IPS DF 6.9 (cell line): ENCODE results near the gene ASMTL.
"Not testable (repeated sequence)": the region's sequence is repeated elsewhere in the genome, so short reads cannot be mapped to it uniquely, and the experiment has no call there.

Experiments used
- DNase-seq: peaks from one replicate; pipeline ENCODE4 v3.0.0-alpha.2; 2013; ENCODE audit warnings: low read depth, low spot score
- H3K27ac ChIP-seq: one replicate; pipeline ENCODE4 v1.5.1; 2013; ENCODE audit warnings: low read length, control low read depth
- H3K27me3 ChIP-seq: 2 replicates; pipeline ENCODE4 v1.6.1; 2013; ENCODE audit warnings: mild to moderate bottlenecking, low read length; ENCODE audit not compliant: control insufficient read depth, insufficient read depth
- H3K36me3 ChIP-seq: 2 replicates; pipeline ENCODE4 v1.6.1; 2013; ENCODE audit warnings: low read length; ENCODE audit not compliant: control insufficient read depth, insufficient read depth
- H3K4me1 ChIP-seq: 2 replicates; pipeline ENCODE4 v1.6.1; 2013; ENCODE audit warnings: low read length; ENCODE audit not compliant: control insufficient read depth, insufficient read depth
- H3K4me3 ChIP-seq: 2 replicates; pipeline ENCODE4 v1.5.1; 2013; ENCODE audit warnings: mild to moderate bottlenecking, low read length
- H3K9me3 ChIP-seq: 2 replicates; pipeline ENCODE4 v1.6.1; 2013; ENCODE audit warnings: low read length, inconsistent platforms; ENCODE audit not compliant: control insufficient read depth, insufficient read depth
- WGBS: extraction: QIAGEN DNeasy Blood & Tissue Kit; methylation state at CpG from one replicate; pipeline ENCODE4 v1.1.7; 2013; ENCODE audit warnings: mixed read lengths, missing lambda C conversion rate; ENCODE audit not compliant: insufficient read length, insufficient coverage; 5-methylcytosine and 5-hydroxymethylcytosine counted together

ASMTL gene

GRCh38 chrX:1447969-1448572 lies 4.6 kb downstream of the ASMTL start:
- not testable (repeated sequence) for H3K27ac ChIP-seq, H3K4me3 ChIP-seq, H3K4me1 ChIP-seq, DNase-seq, H3K27me3 ChIP-seq, H3K9me3 ChIP-seq
- no CpG with 5 or more reads among the region's 8 CpGs for WGBS
- peaks cover 14% of the 10 kb centered on the region; the same call in 1 of the 2 replicates for H3K36me3 ChIP-seq

GRCh38 chrX:1446984-1447968 lies 5.4 kb downstream of the ASMTL start:
- H3K4me1 ChIP-seq, DNase-seq, H3K9me3 ChIP-seq, H3K27ac ChIP-seq, H3K4me3 ChIP-seq, H3K27me3 ChIP-seq: not testable (repeated sequence)
- H3K36me3 ChIP-seq: peaks cover 14% of the 10 kb centered on the region; the same call in 1 of the 2 replicates
- WGBS: no CpG with 5 or more reads among the region's 13 CpGs

- peaks cover 2% of the 10 kb centered on the region; the same call in 1 of the 2 replicates for H3K4me1 ChIP-seq
- no CpG with 5 or more reads among the region's 19 CpGs for WGBS
- DNase-seq: no peak
- H3K27ac ChIP-seq: no peak overlapping the region
- H3K36me3 ChIP-seq: peaks cover 14% of the 10 kb centered on the region; the same call in 1 of the 2 replicates
- H3K4me3 ChIP-seq: no peak overlapping the region
- H3K27me3 ChIP-seq: no peaks in the 10 kb centered on the region
- H3K9me3 ChIP-seq: no peaks in the 10 kb centered on the region
Observed at GRCh38 chrX:1444561-1445500, 7.9 kb downstream of the ASMTL start.

- no peak for DNase-seq
- no CpG with 5 or more reads among the region's 26 CpGs for WGBS
- H3K27ac ChIP-seq: no peak overlapping the region
- H3K4me1 ChIP-seq: peaks cover 2% of the 10 kb centered on the region; the same call in 1 of the 2 replicates
- no peaks in the 10 kb centered on the region for H3K9me3 ChIP-seq
- H3K36me3 ChIP-seq: peaks cover 16% of the 10 kb centered on the region
- no peak overlapping the region for H3K4me3 ChIP-seq
- no peaks in the 10 kb centered on the region for H3K27me3 ChIP-seq
Observed at GRCh38 chrX:1443496-1444075, 9.1 kb downstream of the ASMTL start.

GRCh38 chrX:1442724-1443367 lies 9.9 kb downstream of the ASMTL start:
- no CpG with 5 or more reads among the region's 38 CpGs for WGBS
- Histone ChIP-seq H3K27me3 (no peaks in the 10 kb centered on the region), H3K4me1 (peaks cover 2% of the 10 kb centered on the region; the same call in 1 of the 2 replicates), H3K27ac (no peak overlapping the region), H3K36me3 (peaks cover 15% of the 10 kb centered on the region; the same call in 1 of the 2 replicates), H3K9me3 (no peaks in the 10 kb centered on the region), H3K4me3 (no peak overlapping the region)
- DNase-seq: no peak

GRCh38 chrX:1442016-1442665 lies 10.6 kb downstream of the ASMTL start:
- no peak for DNase-seq
- Histone ChIP-seq H3K4me1 (peaks cover 2% of the 10 kb centered on the region; the same call in 1 of the 2 replicates), H3K27me3 (no peaks in the 10 kb centered on the region), H3K36me3 (peaks cover 13% of the 10 kb centered on the region), H3K27ac (no peak overlapping the region), H3K4me3 (no peak overlapping the region), H3K9me3 (no peaks in the 10 kb centered on the region)
- WGBS: no CpG with 5 or more reads among the region's 18 CpGs

- no CpG with 5 or more reads among the region's 6 CpGs for WGBS
- H3K4me3 ChIP-seq: no peak overlapping the region
- H3K27ac ChIP-seq: no peak overlapping the region
- no peaks in the 10 kb centered on the region for H3K27me3 ChIP-seq
- H3K36me3 ChIP-seq: peaks cover 18% of the 10 kb centered on the region
- DNase-seq: no peak
- H3K9me3 ChIP-seq: no peaks in the 10 kb centered on the region
- peaks cover 2% of the 10 kb centered on the region; the same call in 1 of the 2 replicates for H3K4me1 ChIP-seq
Observed at GRCh38 chrX:1440506-1440905, 12.2 kb downstream of the ASMTL start.

- H3K36me3 ChIP-seq: peaks cover 28% of the 10 kb centered on the region
- DNase-seq: no peak
- H3K27ac ChIP-seq: no peak overlapping the region
- H3K27me3 ChIP-seq: no peaks in the 10 kb centered on the region
- no peaks in the 10 kb centered on the region for H3K9me3 ChIP-seq
- 0 out of 2 replicates have a peak, but pooled peaks cover 1% of the 10 kb centered on the region for H3K4me1 ChIP-seq
- WGBS: no CpG with 5 or more reads among the region's 20 CpGs
- H3K4me3 ChIP-seq: no peak overlapping the region
Observed at GRCh38 chrX:1435241-1435895, 17.3 kb downstream of the ASMTL start.

GRCh38 chrX:1434871-1435240 lies 17.9 kb downstream of the ASMTL start:
- Histone ChIP-seq H3K36me3 (peaks cover 28% of the 10 kb centered on the region), H3K27me3 (no peaks in the 10 kb centered on the region), H3K27ac (no peak overlapping the region), H3K9me3 (no peaks in the 10 kb centered on the region), H3K4me1 (0 out of 2 replicates have a peak, but pooled peaks cover 1% of the 10 kb centered on the region), H3K4me3 (no peak overlapping the region)
- WGBS: no CpG with 5 or more reads among the region's 22 CpGs
- no peak for DNase-seq
